ENCODE measurements around the gene PTPRO.

The PTPRO gene

DNA sequence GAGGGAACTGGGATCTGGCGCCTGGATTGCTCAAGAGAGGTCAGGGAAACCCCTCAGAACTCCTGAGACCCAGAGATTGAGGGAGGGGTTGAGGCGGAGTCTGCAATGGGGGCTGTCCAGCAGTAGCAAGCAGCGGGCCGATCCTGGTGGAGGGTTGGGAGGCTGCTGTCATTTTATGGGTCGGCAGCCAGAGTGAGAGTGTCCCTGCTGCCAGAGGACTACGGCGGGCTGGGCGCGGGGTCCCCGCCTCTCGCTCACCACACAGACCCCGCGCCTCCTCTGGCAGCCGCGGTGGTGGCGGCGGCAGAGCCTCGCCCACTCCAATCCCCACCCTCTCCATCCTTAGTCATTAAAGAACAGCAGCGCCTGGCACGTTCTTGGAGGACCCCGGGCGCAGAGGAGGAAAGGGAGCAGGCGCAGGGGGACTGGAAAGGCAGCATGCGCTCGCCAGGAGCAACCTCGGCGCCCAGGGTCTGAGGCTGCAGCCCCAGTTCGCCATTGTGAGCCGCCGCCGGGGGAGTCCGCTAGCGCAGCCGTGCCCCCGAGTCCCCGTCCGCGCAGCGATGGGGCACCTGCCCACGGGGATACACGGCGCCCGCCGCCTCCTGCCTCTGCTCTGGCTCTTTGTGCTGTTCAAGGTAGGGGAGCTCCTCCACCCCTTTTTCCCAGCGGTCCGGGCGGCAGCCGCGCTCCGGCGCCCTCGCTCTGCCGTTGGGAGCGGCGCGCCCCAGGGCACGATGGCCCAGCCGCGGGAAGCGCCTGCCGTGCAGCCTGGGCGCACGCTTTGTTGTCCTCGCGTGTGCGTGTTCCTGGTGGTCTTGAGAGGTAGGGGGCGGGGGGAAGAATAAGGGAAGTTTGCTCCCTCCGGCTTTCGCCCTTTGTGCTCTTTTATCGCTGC is at the start of gene PTPRO:
TSS of gene PTPRO (plus strand) at position 345 of the 898 bp plus-strand sequence.
- no peak for ATAC-seq

DNA sequence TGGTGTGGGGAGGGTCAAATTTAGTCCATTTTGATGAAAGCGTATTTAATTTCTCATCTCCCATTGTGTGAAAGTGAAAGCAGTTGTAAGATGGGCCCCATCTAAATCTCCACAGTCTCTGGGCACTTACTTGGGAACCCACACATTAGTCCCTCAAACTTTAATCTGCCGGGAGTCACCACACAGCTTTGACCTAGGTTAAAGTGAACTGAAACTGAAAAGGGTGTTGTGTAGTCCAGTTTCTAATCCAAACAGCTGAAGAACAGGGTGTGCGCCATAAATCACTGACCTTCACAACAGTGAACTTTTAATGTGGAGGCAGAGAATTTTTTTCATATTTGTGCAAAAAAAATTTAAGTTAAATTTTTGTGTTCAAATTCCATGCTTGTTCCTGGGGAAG is 48.4 kb upstream of the PTPRO start:
- ATAC-seq, result no peak

DNA sequence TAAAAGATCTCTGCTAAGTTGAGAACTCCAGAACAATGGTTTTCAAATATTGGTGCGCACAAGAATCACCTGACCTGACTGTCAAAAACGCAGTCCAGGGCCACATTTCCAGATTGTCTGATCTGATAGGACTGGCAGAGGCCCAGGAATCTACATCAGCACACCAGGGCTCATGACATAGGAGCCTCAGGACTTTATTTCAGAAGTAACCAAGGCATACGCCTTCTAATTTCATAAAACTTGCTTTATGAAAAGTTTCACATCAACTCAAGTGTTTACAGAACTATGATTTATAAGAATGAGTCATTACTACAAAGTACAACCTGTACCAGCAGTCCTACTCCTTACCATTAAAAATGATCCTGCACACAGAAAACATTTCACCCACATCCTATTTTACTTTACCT is 47.7 kb upstream of the PTPRO start:
- ATAC-seq, result peak in 1 of 2 donors; percentile 20

DNA sequence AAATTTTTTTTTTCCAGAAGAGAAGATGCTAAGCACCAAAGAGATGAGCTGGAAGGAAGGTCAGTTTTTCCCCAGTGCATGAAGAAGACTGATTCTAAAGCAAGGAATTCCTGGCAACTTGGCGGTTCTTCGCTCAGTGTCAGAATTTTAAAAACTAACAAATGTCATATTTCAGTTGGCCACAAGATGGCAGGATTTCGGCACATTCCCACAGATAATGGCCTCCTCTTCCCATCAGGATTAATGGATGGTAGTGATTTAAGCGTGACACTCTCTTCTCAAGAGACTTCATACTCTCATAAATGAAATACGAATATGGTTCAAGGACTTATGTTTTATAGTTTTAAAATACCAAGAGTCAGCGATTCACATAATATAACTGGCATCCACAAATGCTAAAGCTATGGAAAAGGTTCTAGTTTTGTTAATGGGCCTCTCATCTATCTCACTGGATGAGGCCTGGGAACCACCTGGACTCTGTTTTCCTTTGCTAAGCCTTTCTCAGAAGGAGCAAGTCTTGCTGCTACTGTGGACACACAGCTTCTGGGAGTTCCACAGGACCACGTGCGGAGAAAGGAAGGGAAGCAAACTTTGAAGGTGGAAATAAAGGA is 46.1 kb upstream of the PTPRO start:
- no peak for ATAC-seq

DNA sequence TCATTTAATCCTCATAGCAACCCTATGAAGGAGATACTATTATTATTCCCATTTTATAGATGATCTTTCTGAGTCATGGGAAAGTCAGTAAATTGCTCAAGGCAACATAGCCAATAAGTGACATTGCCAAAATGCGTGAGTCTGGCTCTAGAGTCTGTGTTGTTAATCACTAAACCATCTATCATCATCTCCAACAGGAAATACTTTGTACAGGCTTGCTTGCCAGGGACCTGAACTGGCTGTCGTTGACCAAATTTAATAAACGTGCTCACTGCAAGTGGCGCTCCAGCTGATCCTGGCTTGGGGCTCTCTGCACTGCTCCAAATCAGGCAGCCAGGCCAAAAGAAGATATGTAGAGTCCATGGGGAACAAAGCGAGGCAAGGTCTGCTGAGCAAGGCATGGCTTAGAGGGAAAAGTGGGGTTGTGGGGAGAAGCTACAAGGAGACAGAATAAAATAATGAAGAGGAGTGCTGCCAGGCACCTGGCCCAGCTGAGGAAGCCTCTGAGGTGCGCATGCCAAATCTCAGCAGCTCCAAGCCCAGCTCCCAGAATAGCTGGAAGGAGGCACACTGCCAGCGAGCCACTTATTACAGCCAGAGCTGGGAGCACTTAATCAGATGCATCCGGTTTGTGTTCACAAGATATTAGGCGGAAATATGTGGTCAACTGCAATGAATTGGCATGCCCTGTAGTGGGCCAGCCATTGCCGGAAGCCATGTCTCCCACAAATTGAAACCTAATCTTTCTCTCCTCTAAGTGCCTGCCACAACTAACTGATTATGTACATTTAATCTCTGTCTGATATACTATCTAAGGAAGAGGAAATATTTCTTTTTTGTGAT is 43.3 kb upstream of the PTPRO start:
- peak in 1 of 2 donors; percentile 10 for ATAC-seq

DNA sequence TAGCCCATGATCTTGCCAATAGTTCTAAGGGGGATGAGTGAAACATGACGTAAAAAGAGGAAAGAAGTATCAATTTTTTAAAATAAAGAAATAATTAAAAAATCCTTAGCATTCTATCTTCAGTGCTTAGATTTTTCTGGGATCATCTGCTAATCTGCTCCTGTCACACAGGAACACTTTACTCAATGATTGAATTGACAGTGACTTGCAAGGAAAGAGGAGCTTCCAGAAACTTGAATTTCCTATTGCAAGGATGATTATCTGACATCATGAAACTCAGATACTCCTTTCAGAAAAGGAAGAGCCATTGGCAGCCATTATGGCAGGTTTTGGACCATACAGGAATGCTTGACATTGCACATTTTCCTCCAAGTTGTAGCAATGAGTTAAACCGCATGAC is 41.4 kb upstream of the PTPRO start:
- ATAC-seq, result no peak

DNA sequence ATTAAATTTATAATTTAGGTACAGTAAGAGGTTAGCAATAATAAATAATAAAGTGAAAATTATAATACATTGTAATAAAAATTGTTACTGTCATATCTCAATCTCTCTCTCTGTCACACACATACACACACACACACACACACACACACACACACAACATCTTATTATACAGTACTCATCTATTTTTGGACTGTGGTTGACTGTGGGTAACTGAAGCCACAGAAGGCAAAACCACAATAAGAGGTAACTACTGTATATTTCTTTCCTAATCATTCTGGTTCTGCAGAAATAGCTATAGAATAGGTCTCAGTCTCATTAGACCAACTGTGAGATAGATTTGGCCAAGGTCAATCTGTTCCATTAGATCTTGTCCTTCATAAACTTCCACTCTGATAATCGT is 33.1 kb upstream of the PTPRO start:
- ATAC-seq, result no peak

DNA sequence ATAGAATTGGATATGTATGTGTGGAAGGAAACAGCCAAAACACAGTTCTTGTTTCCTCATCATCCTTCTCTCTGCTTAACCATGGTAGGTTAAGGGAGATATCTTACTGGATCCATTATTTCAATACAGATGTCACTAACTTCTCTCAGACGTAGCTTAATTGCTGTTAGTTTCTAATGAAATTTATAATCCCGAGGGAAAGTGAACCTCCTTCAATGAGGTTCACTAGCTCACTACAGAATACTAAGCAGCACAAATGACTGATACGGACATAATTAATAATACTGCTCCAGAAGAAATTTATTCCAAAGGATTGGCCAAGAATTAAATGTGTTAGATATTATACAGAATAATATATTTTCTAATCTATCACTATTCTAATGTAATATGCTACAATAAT is 28.6 kb upstream of the PTPRO start:
- no peak for ATAC-seq

DNA sequence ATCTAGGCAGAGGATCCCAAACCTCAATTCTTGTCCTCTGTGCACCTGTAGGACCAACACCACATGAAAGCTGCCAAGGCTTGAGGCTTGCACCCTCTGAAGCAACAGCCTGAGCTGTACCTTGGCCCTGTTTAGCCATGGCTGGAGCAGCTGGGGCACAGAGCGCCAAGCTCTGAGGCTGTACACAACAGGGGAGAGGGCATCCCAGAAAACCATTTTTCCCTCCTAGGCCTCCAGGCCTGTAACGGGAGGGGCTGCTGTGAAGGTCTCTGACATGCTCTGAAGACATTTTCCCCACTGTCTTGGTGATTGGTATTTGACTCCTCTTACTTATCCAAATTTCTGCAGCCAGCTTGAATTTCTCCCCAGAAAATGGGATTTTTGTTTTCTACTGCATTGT is 22.4 kb upstream of the PTPRO start:
- no peak for ATAC-seq

DNA sequence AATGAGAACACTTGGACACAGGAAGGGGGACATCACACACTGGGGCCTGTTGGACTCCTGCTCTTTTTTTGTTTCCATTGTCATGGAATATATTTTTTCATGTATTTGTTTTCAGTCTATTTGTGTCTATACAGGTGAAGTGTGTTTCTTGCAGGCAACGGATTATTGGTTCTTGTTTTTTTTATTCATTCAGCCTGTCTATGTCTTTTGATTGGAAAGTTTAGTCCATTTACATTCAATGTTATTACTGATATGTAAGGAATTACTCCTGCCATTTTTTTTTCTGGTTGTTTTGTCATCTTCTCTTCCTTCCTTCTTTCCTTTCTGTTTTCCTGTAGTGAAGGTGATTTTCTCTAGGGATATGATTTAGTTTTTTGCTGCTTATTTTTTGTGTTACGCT is 18.0 kb upstream of the PTPRO start:
- ATAC-seq, result no peak

DNA sequence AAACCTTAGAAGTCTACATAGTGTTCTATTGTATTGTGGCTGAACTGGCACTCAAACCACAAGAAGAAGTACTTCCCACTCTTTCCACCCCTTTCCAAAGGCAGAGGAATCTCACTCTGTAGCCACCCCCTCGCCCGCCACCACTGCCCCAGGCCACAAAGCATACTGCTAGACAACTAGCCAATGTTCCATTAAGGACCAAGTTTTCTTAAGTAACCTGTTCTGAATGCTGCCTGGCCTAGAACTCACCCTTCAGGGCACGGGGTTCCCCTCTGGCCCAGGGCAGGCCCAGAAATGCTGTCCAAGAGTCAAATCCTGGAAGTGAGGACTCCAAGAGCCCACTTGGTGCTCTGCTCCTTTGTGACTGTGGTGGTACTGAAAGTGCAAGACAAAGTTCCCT is 15.7 kb upstream of the PTPRO start:
- ATAC-seq, result no peak

DNA sequence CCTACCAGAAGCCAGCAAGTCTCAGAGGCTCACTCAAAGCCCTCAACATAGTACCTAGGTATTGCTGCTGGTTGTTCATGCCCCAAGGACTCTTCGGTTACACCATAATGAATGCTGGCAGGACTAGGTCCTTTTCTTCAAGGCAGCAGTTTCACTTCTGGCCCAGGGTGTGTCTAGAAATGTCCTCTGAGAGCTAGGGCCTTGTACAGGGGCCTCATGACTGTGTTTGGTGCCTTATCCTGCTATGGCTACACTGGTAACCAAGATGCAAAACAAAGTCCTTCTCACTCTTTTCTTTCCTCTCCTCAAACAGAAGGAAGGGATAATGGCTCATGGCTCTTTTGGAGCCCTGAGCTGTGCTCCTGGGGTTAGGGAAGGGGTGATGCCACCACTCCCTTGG is 15.2 kb upstream of the PTPRO start:
- ATAC-seq, result no peak

DNA sequence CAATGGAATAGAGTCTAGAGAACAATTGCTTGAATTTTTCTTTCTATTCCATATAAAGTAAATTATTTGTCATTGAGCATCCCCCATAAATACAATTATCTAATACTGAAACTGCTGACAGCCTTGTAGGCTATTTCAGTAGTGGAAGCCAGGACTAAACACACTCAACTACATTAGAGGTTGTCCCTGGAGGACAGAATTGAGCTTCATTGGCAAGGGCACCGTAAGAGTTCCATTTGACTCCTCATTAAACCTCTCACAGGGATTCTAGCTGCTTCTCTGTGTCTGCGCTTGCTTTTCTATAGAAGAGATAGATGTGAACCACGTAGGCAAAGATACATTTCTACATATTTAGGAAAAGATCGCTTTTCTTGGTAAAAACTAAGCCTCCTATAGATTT is 3.5 kb upstream of the PTPRO start:
- ATAC-seq, result no peak

DNA sequence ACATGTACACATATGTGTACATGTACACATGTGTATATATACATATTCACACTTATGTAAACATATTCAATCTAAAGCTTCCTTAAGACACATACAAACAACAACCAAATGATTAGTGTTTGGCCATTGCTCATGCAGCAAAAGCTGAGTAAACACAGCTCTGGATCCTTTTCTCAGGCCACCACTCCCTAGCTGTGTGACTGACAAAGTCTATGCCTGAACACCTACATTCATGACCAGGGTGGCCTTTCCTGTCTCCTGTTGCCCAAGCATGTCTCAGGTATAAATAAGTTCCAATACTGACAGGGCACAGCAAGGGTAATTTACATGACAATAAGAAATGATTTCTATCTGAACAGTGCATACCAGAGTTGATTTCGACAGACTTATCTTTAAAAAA is 1.4 kb upstream of the PTPRO start:
- ATAC-seq, result no peak

DNA sequence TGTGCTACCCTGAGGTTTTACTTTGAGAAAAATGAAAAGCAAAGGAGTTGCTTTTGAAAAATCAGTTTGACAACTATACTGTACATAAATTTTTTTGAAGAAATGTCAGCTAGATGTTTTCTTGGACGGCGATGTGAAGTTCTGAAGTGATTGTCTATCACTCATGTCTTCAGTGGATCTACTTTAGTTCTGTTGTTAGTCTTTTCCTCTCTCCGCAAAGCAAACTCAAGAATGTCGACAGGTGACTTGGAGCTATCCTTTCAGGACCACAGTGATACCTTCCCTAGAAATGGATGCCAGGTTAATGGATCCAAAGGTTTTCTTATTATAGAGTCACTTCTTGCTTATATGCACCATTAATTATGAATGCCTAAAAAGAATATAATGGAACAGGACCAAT is 1.2 kb downstream of the PTPRO start:
- no peak for ATAC-seq

DNA sequence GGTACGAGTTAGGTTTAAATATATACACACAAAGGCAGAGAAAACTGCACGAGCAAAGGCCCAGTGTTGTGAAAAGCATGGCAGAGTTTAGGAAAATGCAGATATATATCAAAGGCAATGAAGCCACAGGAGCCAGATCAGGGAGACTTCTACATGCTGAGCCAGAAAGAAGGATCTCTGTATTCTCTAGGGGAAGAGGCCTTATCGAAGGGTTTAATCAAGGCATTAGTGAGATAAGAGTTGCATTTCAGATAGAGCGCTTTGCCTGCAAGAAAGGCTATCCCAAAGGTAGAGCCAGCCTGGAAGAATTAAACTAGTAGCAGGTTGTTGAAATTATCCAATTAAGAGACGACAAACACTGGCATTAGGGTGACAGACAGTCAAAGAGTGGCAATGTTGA is 7.6 kb downstream of the PTPRO start:
- no peak for ATAC-seq

DNA sequence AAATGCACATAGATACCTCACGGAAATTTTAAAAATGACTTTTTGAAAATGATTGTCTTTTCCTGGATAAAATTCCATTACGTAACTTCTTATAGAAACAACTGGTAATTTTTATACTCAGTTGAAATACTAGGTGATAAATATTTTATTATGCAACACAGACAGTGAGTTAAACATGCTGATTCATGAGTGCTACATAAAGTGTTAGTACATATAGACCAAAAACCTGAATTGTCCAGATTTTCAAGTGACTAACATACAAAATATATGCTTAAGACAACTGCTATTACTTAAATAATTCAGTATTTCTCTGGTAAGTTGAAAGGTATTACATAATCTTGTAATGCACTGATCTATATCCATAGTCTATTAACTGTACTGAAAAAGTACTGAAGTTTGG is 11.9 kb downstream of the PTPRO start:
- ATAC-seq, result no peak

DNA sequence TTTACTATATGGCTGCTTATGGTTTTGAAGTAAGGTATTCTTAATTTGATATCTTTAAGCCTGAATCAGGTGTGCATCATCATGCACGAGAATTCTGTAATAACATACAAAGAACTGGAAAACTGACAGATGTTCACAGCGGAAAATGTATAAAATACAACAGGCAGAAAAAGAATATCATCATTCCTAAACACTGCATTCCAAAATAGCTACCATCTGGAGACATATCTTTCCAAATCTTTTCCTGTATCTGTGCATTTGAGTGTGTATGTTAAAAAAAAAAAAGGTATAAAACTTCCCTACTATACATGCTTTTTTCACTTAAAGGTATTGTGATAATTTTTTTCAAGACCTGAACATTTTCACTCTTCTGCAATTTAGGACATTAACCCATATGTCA is 13.7 kb downstream of the PTPRO start:
- no peak for ATAC-seq

DNA sequence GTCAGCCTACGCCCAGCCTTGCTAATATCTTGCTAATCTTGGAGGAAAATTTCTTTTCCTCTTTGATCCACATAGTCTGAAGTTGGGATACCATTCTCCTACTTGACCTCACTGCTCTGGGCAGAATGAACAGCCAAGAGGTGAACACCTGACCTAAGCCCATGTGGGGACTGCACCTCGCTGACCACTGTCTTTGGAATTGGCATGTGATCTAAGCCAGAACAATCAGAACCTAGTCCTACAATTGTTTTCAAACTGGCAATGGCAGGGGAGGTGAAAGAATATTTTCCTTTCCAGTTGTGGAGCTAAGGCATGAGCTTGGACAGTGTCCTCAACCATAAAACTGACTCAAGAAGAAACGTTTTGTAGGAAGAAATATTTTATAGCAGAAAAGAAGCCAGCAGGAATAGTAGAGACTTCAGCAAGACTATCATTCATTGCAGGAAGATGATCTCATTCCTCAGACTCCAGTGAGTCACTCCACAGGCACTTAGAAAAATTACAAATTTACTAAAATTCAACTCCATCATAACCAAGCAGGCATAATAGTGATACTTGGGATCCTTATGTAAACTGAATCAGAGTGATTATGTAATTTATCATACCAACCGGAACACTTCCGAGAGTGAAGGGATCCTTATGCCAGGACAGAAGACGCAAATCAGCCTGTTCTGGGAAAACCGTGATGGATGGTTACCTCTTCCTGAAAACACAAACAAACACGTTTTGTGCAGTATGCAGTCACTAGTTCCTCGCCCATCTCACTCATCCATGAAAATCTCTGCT is 14.7 kb downstream of the PTPRO start:
- no peak for ATAC-seq

DNA sequence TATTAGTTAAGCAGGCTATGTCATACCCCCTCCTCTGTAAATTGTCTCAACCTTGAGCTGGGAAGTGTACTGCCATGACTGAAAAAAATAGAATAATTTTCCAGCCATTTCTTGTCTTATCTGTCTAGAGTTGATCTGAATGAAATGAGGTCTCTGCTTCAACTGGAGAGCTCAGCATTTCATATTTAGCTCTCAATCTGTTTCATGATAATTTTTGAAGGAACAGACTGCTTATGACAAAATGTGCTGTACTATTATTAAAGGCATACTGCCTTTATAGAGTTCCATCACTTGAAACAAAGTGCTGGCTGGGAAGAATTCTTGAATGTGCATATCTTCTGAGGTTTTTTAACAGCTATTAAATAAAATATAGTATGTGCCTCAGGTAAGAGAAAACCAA is 19.1 kb downstream of the PTPRO start:
- ATAC-seq, result no peak

DNA sequence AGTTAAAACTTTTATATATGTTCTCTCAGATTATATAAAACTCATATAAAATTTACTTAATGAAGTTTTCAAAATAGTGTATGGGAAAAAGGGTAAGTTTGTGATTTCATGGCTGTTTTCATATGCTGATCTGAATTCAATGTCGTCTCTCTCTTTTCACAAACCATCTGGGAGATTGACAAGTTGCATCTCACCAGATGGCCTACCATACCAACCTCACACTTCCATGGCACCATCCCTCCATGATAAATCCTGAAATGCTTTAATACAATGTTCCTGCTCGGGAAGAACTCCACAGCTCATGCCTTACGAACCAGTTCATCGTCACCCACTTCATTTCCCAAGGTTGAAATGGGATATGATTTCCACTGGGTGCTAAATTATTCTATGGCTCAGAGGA is 22.3 kb downstream of the PTPRO start:
- ATAC-seq, result no peak

DNA sequence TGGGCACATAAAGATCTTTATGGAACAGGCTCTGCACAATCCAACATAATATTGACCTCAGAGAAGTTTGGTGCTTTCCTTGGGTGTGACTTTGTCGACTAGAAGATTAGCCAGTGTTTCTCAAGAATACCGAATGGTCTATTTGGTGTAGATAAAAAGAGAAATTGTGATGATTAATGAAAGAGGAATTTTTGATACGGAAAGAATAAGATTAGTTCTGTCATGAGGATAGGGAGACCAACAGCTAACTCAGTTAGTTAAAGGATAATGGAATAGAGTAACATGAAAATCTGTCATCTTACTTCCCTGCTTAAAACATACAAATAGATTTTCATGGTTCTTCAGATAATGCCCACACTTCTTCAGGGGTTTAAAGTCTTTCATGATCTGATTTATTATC is 24.2 kb downstream of the PTPRO start:
- no peak for ATAC-seq

DNA sequence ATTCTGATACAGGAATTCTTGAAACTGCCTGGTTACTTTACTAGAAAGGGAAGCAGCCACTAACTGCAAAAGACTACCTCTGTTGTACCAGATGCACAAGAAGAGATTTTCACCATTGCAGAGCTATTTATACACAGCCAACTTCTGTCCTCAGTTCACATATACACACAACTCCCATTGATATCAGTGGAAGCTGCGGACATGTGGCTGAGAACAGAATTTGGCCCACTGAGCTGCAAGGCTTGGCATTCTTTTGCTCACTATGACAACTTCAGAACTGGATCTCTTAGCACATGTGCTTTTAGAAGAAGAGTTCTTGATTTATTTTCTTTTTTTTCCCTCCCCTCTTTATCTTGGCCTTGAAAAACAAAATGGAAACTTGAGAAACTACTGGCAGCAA is 28.3 kb downstream of the PTPRO start:
- no peak for ATAC-seq
